Nephron (organoid): ENCODE measurements around the gene ZEB1.

Experiments
- H3K27ac Mint-ChIP-seq, 3 experiments: 2 replicates each; pipeline ENCODE4 v1.8.0; 2020; ENCODE audit warnings: mixed read lengths in 3 of 3, mild to moderate bottlenecking in 2 of 3, moderate library complexity in 1 of 3
- H3K27me3 Mint-ChIP-seq: 2 replicates; pipeline ENCODE4 v1.8.0; 2021; ENCODE audit warnings: low read depth, mild to moderate bottlenecking, moderate library complexity, mixed read lengths
- H3K36me3 Mint-ChIP-seq: 2 replicates; pipeline ENCODE4 v1.8.0; 2020; ENCODE audit warnings: low read depth, mixed read lengths
- H3K4me1 Mint-ChIP-seq: 2 replicates; pipeline ENCODE4 v1.8.0; 2020; ENCODE audit warnings: mixed read lengths
- H3K4me3 Mint-ChIP-seq, 3 experiments: 2 replicates each; pipeline ENCODE4 v1.8.0; 2020; ENCODE audit warnings: mild to moderate bottlenecking in 3 of 3, mixed read lengths in 3 of 3, moderate library complexity in 2 of 3
- H3K9me3 Mint-ChIP-seq: 2 replicates; pipeline ENCODE4 v1.8.0; 2020; ENCODE audit warnings: mixed read lengths
- CTCF ChIP-seq, 3 experiments: fragments of 200-600 bp; sonication (generic); IDR thresholded peaks; one replicate each; pipeline ENCODE4 v1.5.0; 2021; ENCODE audit warnings: antibody characterized with exemption in 3 of 3; ENCODE audit not compliant: unreplicated experiment in 3 of 3

Gene ZEB1

GRCh38 chr10:31464552-31464951 is 145.5 kb downstream of the ZEB1 start:
- H3K4me1 Mint-ChIP-seq = no peaks in the 10 kb centered on the region
- no peak overlapping the region for H3K4me3 Mint-ChIP-seq
- peaks cover 64% of the 10 kb centered on the region for H3K9me3 Mint-ChIP-seq
- H3K27ac Mint-ChIP-seq = no peak overlapping the region
- peaks cover 76% of the 10 kb centered on the region for H3K36me3 Mint-ChIP-seq
- TF ChIP-seq CTCF (IDR thresholded peaks at IDR 0.05; ENCODE audit: unreplicated experiment in 3 of 3) = no peak
- H3K27me3 Mint-ChIP-seq = peaks cover 4% of the 10 kb centered on the region

GRCh38 chr10:31466313-31466712 is 147.3 kb downstream of the ZEB1 start:
- H3K9me3 Mint-ChIP-seq = peaks cover 62% of the 10 kb centered on the region
- no peak overlapping the region for H3K4me3 Mint-ChIP-seq
- peaks cover 4% of the 10 kb centered on the region for H3K27me3 Mint-ChIP-seq
- H3K4me1 Mint-ChIP-seq = no peaks in the 10 kb centered on the region
- no peak for TF ChIP-seq CTCF (IDR thresholded peaks at IDR 0.05; ENCODE audit: unreplicated experiment in 3 of 3)
- peaks cover 72% of the 10 kb centered on the region for H3K36me3 Mint-ChIP-seq
- no peak overlapping the region for H3K27ac Mint-ChIP-seq

GRCh38 chr10:31467791-31468535 is 148.9 kb downstream of the ZEB1 start:
- H3K27ac Mint-ChIP-seq = no peak overlapping the region
- no peak overlapping the region for H3K4me3 Mint-ChIP-seq
- peaks cover 4% of the 10 kb centered on the region for H3K27me3 Mint-ChIP-seq
- peaks cover 52% of the 10 kb centered on the region for H3K9me3 Mint-ChIP-seq
- peak; percentile 18 to 33 (median 23) for TF ChIP-seq CTCF (IDR thresholded peaks at IDR 0.05; ENCODE audit: unreplicated experiment in 3 of 3)
- peaks cover 58% of the 10 kb centered on the region for H3K36me3 Mint-ChIP-seq
- no peaks in the 10 kb centered on the region for H3K4me1 Mint-ChIP-seq

GRCh38 chr10:31468536-31468859 is 149.5 kb downstream of the ZEB1 start:
- no peak overlapping the region for H3K4me3 Mint-ChIP-seq
- H3K36me3 Mint-ChIP-seq = peaks cover 53% of the 10 kb centered on the region
- TF ChIP-seq CTCF (IDR thresholded peaks at IDR 0.05; ENCODE audit: unreplicated experiment in 3 of 3) = no peak
- no peaks in the 10 kb centered on the region for H3K4me1 Mint-ChIP-seq
- H3K9me3 Mint-ChIP-seq = peaks cover 46% of the 10 kb centered on the region
- no peak overlapping the region for H3K27ac Mint-ChIP-seq
- H3K27me3 Mint-ChIP-seq = peaks cover 4% of the 10 kb centered on the region

- Mint-ChIP-seq H3K27me3 (no peaks in the 10 kb centered on the region), H3K27ac (no peak overlapping the region), H3K36me3 (peaks cover 22% of the 10 kb centered on the region), H3K4me1 (no peaks in the 10 kb centered on the region), H3K4me3 (no peak overlapping the region), H3K9me3 (peaks cover 30% of the 10 kb centered on the region)
- TF ChIP-seq CTCF (IDR thresholded peaks at IDR 0.05; ENCODE audit: unreplicated experiment in 3 of 3) = no peak
Measured at GRCh38 chr10:31475519-31475918, 156.5 kb downstream of the ZEB1 start.

GRCh38 chr10:31476088-31476487 is 157.1 kb downstream of the ZEB1 start:
- Mint-ChIP-seq H3K4me1 (no peaks in the 10 kb centered on the region), H3K9me3 (peaks cover 30% of the 10 kb centered on the region), H3K27me3 (no peaks in the 10 kb centered on the region), H3K4me3 (no peak overlapping the region), H3K36me3 (peaks cover 22% of the 10 kb centered on the region), H3K27ac (no peak overlapping the region)
- TF ChIP-seq CTCF (IDR thresholded peaks at IDR 0.05; ENCODE audit: unreplicated experiment in 3 of 3) = no peak
